IMR-90 (cell line): ENCODE measurements around the gene MPZL1. TPM values are rescaled to one million over a fixed set of nuclear protein-coding genes. Genes with fewer than 3 reads are reported as not detected.
A peak's percentile ranks its signal among the peaks of the same experiment; 100 is the strongest.

Source experiments
- ATAC-seq: fragments of 200-7000 bp; cut with Tn5 transposase; 2 replicates; pipeline ENCODE4 v1.9.1; 2020; ENCODE audit warnings: low read depth, mild to moderate bottlenecking, moderate library complexity
- BruUV-seq: library from RNA; stranded (reverse); fragments of 400-500 nt; replicated peaks from 2 replicates; lab custom pipeline; 2021; lab: Mats Ljungman, UMichigan
- CTCF ChIA-PET: fragments of 300-600 bp; formaldehyde crosslinking; extraction: SDS; loops from one replicate; lab custom pipeline; 2021; ENCODE audit warnings: antibody characterized with exemption; lab: Yijun Ruan, JAX
- POLR2A ChIA-PET: fragments of 300-600 bp; sonication (Branson Sonifier 250); formaldehyde crosslinking; loops from one replicate; lab custom pipeline; 2022; ENCODE audit warnings: antibody characterized with exemption; ENCODE audit not compliant: unreplicated experiment; lab: Charles Lee
- DNase-seq: peaks from one replicate; pipeline ENCODE4 v3.0.0; 2013
- H2AFZ ChIP-seq: replicated peaks from 2 replicates; pipeline ENCODE3; 2013; ENCODE audit warnings: low read length, mild to moderate bottlenecking; ENCODE audit not compliant: poor library complexity
- H2AK5ac ChIP-seq: 2 replicates; pipeline ENCODE4 v1.6.1; 2013; ENCODE audit warnings: low read depth, low read length, inconsistent platforms
- H2AK9ac ChIP-seq: replicated peaks from 2 replicates; pipeline ENCODE3; 2013; ENCODE audit warnings: mild to moderate bottlenecking, low read depth, low read length, moderate library complexity; ENCODE audit not compliant: poor library complexity
- H2BK120ac ChIP-seq: 2 replicates; pipeline ENCODE4 v1.6.1; 2013; ENCODE audit warnings: low read depth, low read length, inconsistent platforms
- H2BK15ac ChIP-seq: 3 replicates; pipeline ENCODE4 v1.6.1; 2013; ENCODE audit warnings: low read depth, low read length, inconsistent platforms
- H2BK20ac ChIP-seq: 2 replicates; pipeline ENCODE4 v1.6.1; 2013; ENCODE audit warnings: low read depth, mild to moderate bottlenecking, inconsistent platforms, low read length, moderate library complexity
- H2BK5ac ChIP-seq: 2 replicates; pipeline ENCODE4 v1.6.1; 2013; ENCODE audit warnings: mild to moderate bottlenecking, low read depth, low read length, inconsistent platforms; ENCODE audit not compliant: poor library complexity, severe bottlenecking
- H3K14ac ChIP-seq: replicated peaks from 2 replicates; pipeline ENCODE4 v1.6.1; 2013; ENCODE audit warnings: low read depth, low read length, inconsistent platforms
- H3K18ac ChIP-seq: 2 replicates; pipeline ENCODE4 v1.6.1; 2013; ENCODE audit warnings: low read depth, low read length, control low read depth
- H3K23ac ChIP-seq: 2 replicates; pipeline ENCODE4 v1.6.1; 2013; ENCODE audit warnings: low read depth, low read length, inconsistent platforms
- H3K27ac ChIP-seq: 2 replicates; pipeline ENCODE4 v1.5.1; 2013; ENCODE audit warnings: mild to moderate bottlenecking, control low read depth, low read length; ENCODE audit not compliant: insufficient read depth
- H3K27me3 ChIP-seq: 2 replicates; pipeline ENCODE4 v1.6.1; 2013; ENCODE audit warnings: low read length; ENCODE audit not compliant: control insufficient read depth, insufficient read depth
- H3K36me3 ChIP-seq: 2 replicates; pipeline ENCODE4 v1.6.1; 2013; ENCODE audit warnings: low read length, mixed read lengths; ENCODE audit not compliant: control insufficient read depth, insufficient read depth
- H3K4ac ChIP-seq: 2 replicates; pipeline ENCODE4 v1.6.1; 2013; ENCODE audit warnings: low read depth, low read length, inconsistent platforms
- H3K4me1 ChIP-seq: 2 replicates; pipeline ENCODE4 v1.6.1; 2013; ENCODE audit warnings: low read length, mixed read lengths; ENCODE audit not compliant: control insufficient read depth, insufficient read depth
- H3K4me2 ChIP-seq: 2 replicates; pipeline ENCODE4 v1.6.1; 2013; ENCODE audit warnings: low read depth, mild to moderate bottlenecking, control low read depth, low read length, moderate library complexity
- H3K4me3 ChIP-seq: 2 replicates; pipeline ENCODE4 v1.5.1; 2013; ENCODE audit warnings: low read depth, mild to moderate bottlenecking, control low read depth, low read length, moderate library complexity; ENCODE audit not compliant: insufficient read depth
- H3K56ac ChIP-seq: 2 replicates; pipeline ENCODE4 v1.6.1; 2013; ENCODE audit warnings: low read length, inconsistent platforms; ENCODE audit not compliant: insufficient read depth; ENCODE audit errors: extremely low read depth
- H3K79me1 ChIP-seq, 2 experiments: 2 replicates each; pipeline ENCODE4 v1.6.1; 2013; ENCODE audit warnings: low read length in 2 of 2, inconsistent platforms in 1 of 2, low read depth in 1 of 2
- H3K9ac ChIP-seq: 2 replicates; pipeline ENCODE4 v1.6.1; 2013; ENCODE audit warnings: low read depth, low read length, control low read depth
- H3K9me1 ChIP-seq: 2 replicates; pipeline ENCODE4 v1.6.1; 2013; ENCODE audit warnings: low read length, inconsistent platforms; ENCODE audit not compliant: insufficient read depth
- H3K9me3 ChIP-seq: 2 replicates; pipeline ENCODE4 v1.6.1; 2013; ENCODE audit warnings: low read length; ENCODE audit not compliant: control insufficient read depth, insufficient read depth
- H4K20me1 ChIP-seq: 2 replicates; pipeline ENCODE4 v1.6.1; 2013; ENCODE audit warnings: low read length, inconsistent platforms; ENCODE audit not compliant: insufficient read depth
- H4K5ac ChIP-seq: 2 replicates; pipeline ENCODE4 v1.6.1; 2013; ENCODE audit warnings: mild to moderate bottlenecking, low read depth, low read length, control low read depth
- H4K8ac ChIP-seq, 2 experiments: 2 replicates each; pipeline ENCODE4 v1.6.1; 2013; ENCODE audit warnings: low read depth in 2 of 2, low read length in 2 of 2, control low read depth in 1 of 2, inconsistent platforms in 1 of 2
- H4K91ac ChIP-seq: 2 replicates; pipeline ENCODE4 v1.6.1; 2013; ENCODE audit warnings: low read depth, low read length, inconsistent platforms; ENCODE audit not compliant: insufficient read depth
- MAFK ChIP-seq: IDR thresholded peaks from 2 replicates; pipeline ENCODE4 v1.6.1; 2012; ENCODE audit warnings: low read depth, low read length, improper control_type of control experiment
- NFE2L2 ChIP-seq: fragments of 150-350 bp; IDR thresholded peaks from 2 replicates; pipeline ENCODE4 v1.6.1; 2016; ENCODE audit warnings: low read depth, mild to moderate bottlenecking, low read length
- SMC3 ChIP-seq: fragments of 150-350 bp; IDR thresholded peaks from 2 replicates; pipeline ENCODE4 v1.6.1; 2016; ENCODE audit warnings: low read depth, mild to moderate bottlenecking, antibody characterized with exemption, low read length, moderate library complexity
- WGBS, 2 experiments: methylation state at CpG; one replicate each; pipeline versions ENCODE4 v1.1.5 to v1.1.7; 2013; ENCODE audit warnings: missing lambda C conversion rate in 2 of 2; ENCODE audit not compliant: insufficient read length in 1 of 2; ENCODE audit errors: extremely low coverage in 2 of 2; 5-methylcytosine and 5-hydroxymethylcytosine counted together
- dilution Hi-C: fragments of 300-500 bp; cut with HindIII; formaldehyde crosslinking; loops from one replicate; pipeline ENCODE4 v1.14.3; 2018; ENCODE audit warnings: low sequenced_read_pairs; ENCODE audit not compliant: unreplicated experiment
- in situ Hi-C: fragments of 300-500 bp; cut with MboI; formaldehyde crosslinking; loops from 3 replicates; pipeline ENCODE4 v1.14.3; 2019; ENCODE audit warnings: low sequenced_read_pairs, inconsistent platforms, mixed read lengths
- intact Hi-C: fragments of 100-400 bp; cut with micrococcal nuclease; formaldehyde crosslinking; loops from 2 replicates; pipeline ENCODE4 v1.10.0; 2022
- polyA plus RNA-seq, 3 experiments: library from polyadenylated mRNA; depleted of rRNA; stranded (reverse); fragments of >200 nt; gene quantifications; 2 replicates each; pipeline ENCODE4 v1.2.3, GENCODE V29; 2012; ENCODE audit warnings: low replicate concordance in 1 of 3
- total RNA-seq: library from RNA; depleted of rRNA; stranded (reverse); fragments of >200 nt; gene quantifications from 2 replicates; pipeline ENCODE4 v1.2.3, GENCODE V29; 2012

Gene MPZL1
- total and polyA plus RNA-seq, 2 of the 4 experiments (the other 2 are of a cell fraction) = 55.3 to 87.3 TPM

DNA sequence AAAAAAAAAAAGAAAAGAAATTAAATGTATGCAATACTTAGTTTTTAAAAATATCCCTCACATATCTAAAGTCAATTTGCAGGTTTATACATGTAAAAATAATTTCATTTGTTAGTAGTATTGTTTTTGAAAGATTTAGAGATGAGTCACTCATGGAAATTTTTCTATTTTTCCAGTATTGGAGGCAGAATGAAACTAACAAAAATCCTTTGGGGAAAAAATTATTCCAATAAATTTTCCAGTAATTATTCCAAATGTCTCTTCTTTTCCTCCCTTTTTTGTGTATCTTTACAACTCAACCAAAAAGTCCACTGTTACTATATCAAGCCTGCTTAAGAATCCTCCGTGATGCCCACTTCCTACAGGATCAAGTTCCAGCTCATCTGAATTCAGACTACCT, 29.9 kb downstream of the MPZL1 start:
- Histone ChIP-seq H4K91ac (no peak overlapping the region), H2AK5ac (no peak overlapping the region), H2AK9ac (no peak overlapping the region), H3K27ac (no peak overlapping the region), H3K56ac (no peak overlapping the region), H3K23ac (no peak overlapping the region), H3K79me1 (peaks cover 15 to 75% of the 10 kb centered on the region in 2 experiments), H4K8ac (no peak overlapping the region), H2BK15ac (no peak overlapping the region), H3K4me1 (peaks cover 13% of the 10 kb centered on the region), H2AFZ (no peak overlapping the region), H3K14ac (0 out of 2 replicates have a peak overlapping the region, but pooled peaks have one; percentile 28), H3K4me3 (no peak overlapping the region), H2BK120ac (no peak overlapping the region), H3K9me1 (peaks cover 16% of the 10 kb centered on the region), H3K9ac (no peak overlapping the region), H4K20me1 (peaks cover 70% of the 10 kb centered on the region), H3K9me3 (no peaks in the 10 kb centered on the region), H3K18ac (no peak overlapping the region), H2BK5ac (no peak overlapping the region), H3K27me3 (no peaks in the 10 kb centered on the region), H4K5ac (no peak overlapping the region), H2BK20ac (no peak overlapping the region), H3K4me2 (no peak overlapping the region), H3K4ac (no peak overlapping the region), H3K36me3 (no peaks in the 10 kb centered on the region)
- DNase-seq (no peak), ATAC-seq (no peak)
- ChIA-PET POLR2A (no interaction called here), CTCF (no interaction called here)
- no TSS peak for BruUV-seq
- TF ChIP-seq NFE2L2 (no peak), SMC3 (no peak), MAFK (no peak)
- WGBS, 2 experiments = 100% methylated on average over 1 of the region's 1 CpG; no CpG with 5 or more reads in 1 of the 2 experiments
- intact Hi-C loops = no loop called here
- in situ Hi-C loops = no loop called here
- dilution Hi-C loops = no loop called here
